ENCODE data around the gene INPP5D.
"Not testable (repeated sequence)": the region's sequence is repeated elsewhere in the genome, so short reads cannot be mapped to it uniquely, and the experiment has no call there.

The INPP5D gene

DNA sequence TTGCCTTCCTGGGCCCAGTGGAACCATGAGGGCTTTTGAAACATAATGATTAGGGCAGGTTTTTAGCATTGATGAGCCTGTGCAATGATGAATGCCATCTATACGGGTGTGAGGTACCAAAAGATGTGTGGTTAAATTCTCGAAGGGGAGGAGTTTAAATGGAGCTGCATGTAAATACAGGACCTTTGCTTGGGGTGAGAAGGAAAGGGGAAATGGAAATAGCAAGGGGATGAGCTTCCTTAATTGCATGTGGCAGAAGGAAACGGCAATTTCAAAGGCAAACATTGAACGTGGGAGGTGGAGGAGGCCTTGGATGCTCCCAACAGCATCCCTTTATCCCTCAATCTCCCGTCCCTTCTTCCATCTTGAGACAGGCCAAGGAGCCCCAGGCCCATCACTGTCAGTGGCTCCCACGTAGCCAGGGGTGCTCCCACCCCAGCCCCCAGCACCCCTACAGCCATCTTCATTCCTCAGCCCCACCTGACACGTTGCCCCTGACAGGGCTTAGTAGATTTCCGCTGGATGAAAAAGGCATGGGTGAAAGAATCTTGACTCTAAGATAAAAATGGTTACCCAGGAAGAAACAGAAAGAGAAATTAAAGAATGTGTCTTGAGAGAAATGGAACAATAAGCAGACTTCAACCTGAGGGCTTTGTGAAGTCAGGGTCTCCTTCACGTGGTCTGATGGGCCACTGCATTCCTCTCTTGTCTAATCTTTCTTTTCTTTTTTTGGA is 32.5 kb downstream of the INPP5D start:
- no peak for DNase-seq (ENCODE audit: low read depth in 2 of 3, low spot score in 2 of 3)

DNA sequence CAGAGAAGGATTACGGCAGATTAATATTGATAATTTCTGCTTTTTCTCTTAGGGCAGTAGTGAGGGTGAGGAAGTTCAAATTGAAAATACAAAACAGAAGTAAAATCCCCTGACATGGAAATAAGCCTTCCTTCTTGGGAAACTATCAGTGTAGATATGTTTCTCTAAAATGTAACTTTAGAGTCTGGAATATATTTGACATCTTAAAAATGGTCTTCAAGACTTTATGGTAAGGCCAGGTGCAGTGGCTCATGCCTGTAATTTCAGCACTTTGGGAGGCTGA is 33.0 kb downstream of the INPP5D start:
- DNase-seq (ENCODE audit: low read depth in 2 of 3, low spot score in 2 of 3): no peak

- DNase-seq (ENCODE audit: low read depth in 2 of 3, low spot score in 2 of 3): no peak
Observed at GRCh38 chr2:233093721-233094120, 33.6 kb downstream of the INPP5D start.

- DNase-seq (ENCODE audit: low read depth in 2 of 3, low spot score in 2 of 3): no peak
Observed at GRCh38 chr2:233094614-233095013, 34.5 kb downstream of the INPP5D start.

GRCh38 chr2:233096006-233096405 is 35.9 kb downstream of the INPP5D start:
- no peak for DNase-seq (ENCODE audit: low read depth in 2 of 3, low spot score in 2 of 3)

DNA sequence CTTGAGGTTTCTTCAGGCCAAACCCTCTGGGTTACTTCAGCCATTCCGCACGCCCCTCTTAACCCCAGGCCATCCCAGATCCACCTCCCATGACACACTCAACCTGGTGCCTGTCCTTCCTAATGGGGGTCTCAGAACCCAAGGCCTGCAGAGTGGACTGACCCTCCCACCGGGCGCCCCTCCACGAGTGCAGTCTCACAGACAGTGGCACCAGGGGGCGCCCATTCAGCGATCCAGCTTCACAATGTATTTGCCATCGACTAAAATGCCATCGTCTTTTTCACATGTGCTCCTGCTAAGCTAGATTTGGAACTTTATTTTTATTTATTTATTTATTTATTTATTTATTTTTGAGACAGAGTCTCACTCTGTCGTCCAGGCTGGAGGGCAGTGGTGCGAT is 38.5 kb downstream of the INPP5D start:
- no peak for DNase-seq (ENCODE audit: low read depth in 2 of 3, low spot score in 2 of 3)

- DNase-seq (ENCODE audit: low read depth in 2 of 3, low spot score in 2 of 3): not testable (repeated sequence)
Observed at GRCh38 chr2:233099820-233100191, 39.7 kb downstream of the INPP5D start.

DNA sequence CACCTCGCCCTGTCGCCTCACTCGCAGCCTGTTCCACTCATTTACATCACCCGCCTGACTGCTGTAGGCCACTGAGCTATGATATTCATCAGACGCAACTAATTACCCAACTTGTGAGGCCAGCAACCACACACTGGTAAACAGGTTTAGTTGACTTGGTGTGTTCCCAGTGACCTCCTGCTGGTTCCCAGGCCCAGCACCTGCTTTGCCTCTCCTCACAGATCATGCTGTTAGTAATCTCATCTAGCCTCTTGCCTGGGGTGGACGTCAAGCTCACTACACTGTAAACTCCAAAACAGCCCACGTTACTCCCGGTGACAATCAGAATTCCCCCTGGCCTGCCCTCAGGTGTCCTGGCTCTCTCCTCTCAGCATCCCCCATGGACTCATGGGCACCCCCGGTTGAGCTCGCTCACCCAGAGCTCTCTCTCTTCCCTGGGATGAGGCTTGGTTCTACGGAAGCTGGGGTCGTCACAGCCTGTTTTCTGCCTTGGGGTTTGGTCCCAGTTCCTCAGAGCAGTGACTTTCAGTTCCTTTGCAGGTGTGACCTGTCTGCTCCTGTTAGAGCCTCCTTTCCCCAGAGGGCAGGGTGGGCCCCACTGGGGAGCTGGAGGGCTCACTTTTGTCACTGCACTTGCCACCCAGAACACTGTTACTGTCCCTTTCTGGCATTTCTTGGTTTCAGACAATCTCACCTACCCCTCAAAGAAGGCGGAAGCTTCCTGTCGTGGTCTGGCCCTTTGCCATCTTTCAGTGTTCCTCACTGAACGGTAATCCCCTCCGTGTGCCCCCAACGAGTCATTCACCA is 40.3 kb downstream of the INPP5D start:
- peak in 1 of 3 experiments; percentile 56 for DNase-seq (ENCODE audit: low read depth in 2 of 3, low spot score in 2 of 3)

DNA sequence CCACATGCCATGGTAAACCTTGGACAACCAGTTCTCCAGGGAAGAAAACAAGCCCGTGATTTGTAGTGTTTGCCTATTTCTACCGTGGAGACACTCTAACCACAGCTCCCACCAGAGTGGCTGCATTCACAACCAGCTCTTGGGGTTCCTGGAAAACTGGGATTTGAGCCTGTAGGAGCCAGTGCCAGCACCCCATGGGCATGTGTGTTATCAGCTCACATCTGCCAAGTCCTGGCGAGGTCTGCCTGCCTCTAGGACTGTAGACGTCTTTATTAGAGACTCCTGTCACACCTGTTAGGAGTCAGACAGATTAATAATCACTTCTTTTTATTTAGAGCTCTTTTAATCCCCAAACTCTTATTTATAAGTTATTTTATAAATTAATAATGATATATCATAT is 41.0 kb downstream of the INPP5D start:
- DNase-seq (ENCODE audit: low read depth in 2 of 3, low spot score in 2 of 3): no peak

DNA sequence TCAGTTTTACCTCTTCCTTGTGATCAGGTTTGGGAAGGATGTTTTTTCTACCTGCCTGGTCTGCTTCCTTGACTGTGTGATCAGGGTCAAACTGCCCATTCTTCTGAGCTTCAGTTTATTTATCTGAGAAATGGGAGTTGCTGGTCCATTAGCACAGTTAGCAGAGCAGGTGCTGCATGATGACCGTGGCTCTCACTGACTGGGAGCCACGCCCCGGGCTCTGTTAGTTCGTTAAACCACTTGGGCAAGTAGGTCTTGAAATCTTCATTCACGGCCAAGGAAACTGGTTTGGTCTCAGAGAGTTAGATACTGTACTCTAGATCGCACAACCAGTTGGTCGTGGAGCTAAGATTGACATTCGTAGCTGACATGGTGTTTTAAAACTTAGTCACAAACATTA is 41.7 kb downstream of the INPP5D start:
- no peak for DNase-seq (ENCODE audit: low read depth in 2 of 3, low spot score in 2 of 3)

DNA sequence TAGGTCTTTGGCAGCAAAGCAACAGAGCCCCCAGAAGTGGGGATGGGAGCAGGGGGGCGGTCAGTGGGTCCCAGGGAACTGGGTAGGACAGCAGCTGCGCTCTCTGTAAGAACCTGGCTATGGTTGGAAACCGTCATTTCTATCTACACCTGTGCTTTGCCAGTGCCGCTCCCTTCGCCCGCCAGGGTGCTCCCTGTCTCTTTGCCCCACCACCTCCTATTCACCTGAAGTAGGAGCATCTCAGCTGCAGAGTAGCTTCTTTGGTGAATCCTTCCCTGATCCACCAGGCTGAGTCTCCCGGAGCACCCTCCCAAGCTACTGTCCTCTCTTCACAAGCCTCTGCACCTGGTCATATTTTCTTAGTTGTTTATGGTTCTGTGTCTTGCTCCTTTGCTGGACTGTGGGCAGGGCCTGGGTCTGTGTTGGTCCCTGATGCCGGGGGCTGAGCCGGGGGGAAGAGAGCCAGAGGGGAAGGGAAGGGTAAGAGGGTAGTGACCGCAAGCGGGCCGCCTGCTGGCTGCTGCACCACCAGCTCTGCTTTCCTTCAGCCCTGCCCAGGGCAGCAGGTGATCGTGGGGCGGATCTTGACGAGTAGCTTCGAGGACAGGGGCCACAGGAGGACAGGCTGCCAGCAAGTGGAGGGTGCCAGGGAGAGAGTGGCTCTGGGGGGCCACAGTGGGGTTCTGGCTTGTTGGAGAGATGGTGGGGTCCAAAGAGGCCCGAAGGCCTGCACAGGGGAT is 45.2 kb downstream of the INPP5D start:
- DNase-seq (ENCODE audit: low read depth in 2 of 3, low spot score in 2 of 3): no peak

- DNase-seq (ENCODE audit: low read depth in 2 of 3, low spot score in 2 of 3): no peak
Observed at GRCh38 chr2:233105930-233106329, 45.8 kb downstream of the INPP5D start.

- DNase-seq (ENCODE audit: low read depth in 2 of 3, low spot score in 2 of 3): no peak
Observed at GRCh38 chr2:233107011-233107410, 46.9 kb downstream of the INPP5D start.

- no peak for DNase-seq (ENCODE audit: low read depth in 2 of 3, low spot score in 2 of 3)
Observed at GRCh38 chr2:233107831-233108300, 47.7 kb downstream of the INPP5D start.

GRCh38 chr2:233108611-233109490 is 48.7 kb downstream of the INPP5D start:
- no peak for DNase-seq (ENCODE audit: low read depth in 2 of 3, low spot score in 2 of 3)

- DNase-seq (ENCODE audit: low read depth in 2 of 3, low spot score in 2 of 3): no peak
Observed at GRCh38 chr2:233111427-233111826, 51.3 kb downstream of the INPP5D start.

DNA sequence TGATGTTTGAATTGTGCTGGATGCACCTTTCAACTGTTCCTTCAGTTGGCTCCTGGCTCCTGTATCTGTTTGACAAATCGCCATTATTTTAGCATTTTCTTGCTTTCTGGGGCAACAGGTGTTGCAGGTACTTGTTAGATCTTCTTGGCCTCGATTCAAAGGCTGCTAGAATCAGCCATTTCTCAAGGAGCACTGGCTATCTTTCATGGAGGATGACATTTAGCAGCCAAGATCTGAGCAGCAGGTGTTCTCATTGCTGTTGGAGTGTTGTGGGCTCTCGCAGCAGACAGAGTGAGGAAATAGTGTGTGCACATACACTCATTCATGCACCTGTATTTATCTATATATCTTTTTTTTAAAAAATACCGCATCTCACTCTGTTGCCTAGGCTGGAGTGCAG is 52.2 kb downstream of the INPP5D start:
- DNase-seq (ENCODE audit: low read depth in 2 of 3, low spot score in 2 of 3): no peak

DNA sequence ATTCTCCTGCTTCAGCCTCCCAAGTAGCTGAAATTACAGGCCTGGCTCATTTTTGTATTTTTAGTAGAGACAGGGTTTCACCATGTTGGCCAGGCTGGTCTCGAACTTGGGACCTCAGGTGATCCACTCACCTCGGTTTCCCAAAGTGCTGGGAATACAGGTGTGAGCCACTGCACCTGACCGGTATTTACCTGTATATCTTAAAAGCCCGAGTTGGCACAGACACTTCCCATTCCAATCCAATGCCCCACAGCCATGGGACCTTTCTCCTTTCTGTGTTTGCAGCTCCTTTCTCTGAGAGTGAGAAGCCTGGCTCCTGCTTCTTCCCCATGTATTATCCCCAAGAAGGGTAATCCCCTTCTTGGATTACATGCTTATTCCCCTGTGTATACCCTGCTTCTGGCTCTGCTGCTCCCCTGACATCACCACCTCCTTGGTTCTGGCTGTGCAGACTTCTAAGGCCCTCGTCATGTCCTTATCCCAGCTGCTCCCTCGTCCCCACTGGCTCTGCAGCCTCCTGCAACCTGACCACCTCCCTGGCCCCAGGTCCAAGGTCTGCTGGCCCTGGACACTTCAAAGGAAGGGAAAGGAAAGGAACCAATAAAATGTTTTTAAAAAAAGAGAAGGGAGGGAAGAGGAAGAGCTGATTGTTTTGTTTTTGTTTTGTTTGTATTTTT is 52.8 kb downstream of the INPP5D start:
- DNase-seq (ENCODE audit: low read depth in 2 of 3, low spot score in 2 of 3): no peak

DNA sequence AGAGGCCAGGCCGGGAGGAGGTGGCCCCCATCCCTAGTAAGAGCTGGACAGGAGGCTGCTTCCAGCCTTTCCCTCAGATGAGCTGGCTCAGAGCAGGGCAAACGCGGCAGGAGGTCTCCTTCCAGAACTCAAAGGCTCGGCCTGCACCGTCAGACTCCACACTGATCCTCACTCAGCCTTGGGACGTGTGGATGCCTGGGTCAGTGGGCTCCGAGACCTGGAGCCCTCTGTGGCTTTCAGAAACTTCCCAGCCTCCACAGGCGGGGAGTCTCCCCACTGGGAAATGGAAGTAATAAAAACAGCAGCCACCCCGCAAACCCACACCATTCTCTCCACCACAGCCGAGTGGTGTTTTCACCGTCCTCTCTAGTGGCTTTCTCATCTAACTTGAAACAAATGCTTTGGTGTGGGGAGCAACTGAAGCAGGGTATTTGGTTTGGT is 54.3 kb downstream of the INPP5D start:
- DNase-seq (ENCODE audit: low read depth in 2 of 3, low spot score in 2 of 3): no peak

GRCh38 chr2:233115121-233115520 is 55.0 kb downstream of the INPP5D start:
- DNase-seq (ENCODE audit: low read depth in 2 of 3, low spot score in 2 of 3): no peak
